AG04450 (cell line): Measurements from ENCODE around the gene CCDC12. TPM values are rescaled to one million over a fixed set of nuclear protein-coding genes. Genes with fewer than 3 reads are reported as not detected.

Experiments used
- CTCF ChIA-PET: fragments of 300-600, 350-600 bp; formaldehyde crosslinking; extraction: SDS; loops from one replicate; lab custom pipeline; 2022; ENCODE audit warnings: antibody characterized with exemption, inconsistent platforms; lab: Charles Lee
- POLR2A ChIA-PET: fragments of 350-600 bp; formaldehyde crosslinking; extraction: SDS; loops from one replicate; lab custom pipeline; 2021; ENCODE audit warnings: antibody characterized with exemption, inconsistent platforms; lab: Yijun Ruan, JAX
- DNase-seq: peaks from one replicate; pipeline ENCODE4 v3.0.0-alpha.2; 2011; ENCODE audit warnings: low read depth, low spot score
- H3K27ac ChIP-seq: one replicate; pipeline ENCODE4 v1.5.1; 2012; ENCODE audit warnings: low read depth, low read length, control low read depth
- H3K27me3 ChIP-seq: one replicate; pipeline ENCODE4 v1.6.0; 2012; ENCODE audit warnings: low read length; ENCODE audit not compliant: control insufficient read depth, insufficient read depth
- H3K4me3 ChIP-seq: 2 replicates; pipeline ENCODE4 v1.5.1; 2011; ENCODE audit warnings: mild to moderate bottlenecking, low read depth, low read length, control low read depth
- H3K9me3 ChIP-seq: 2 replicates; pipeline ENCODE4 v1.5.1; 2012; ENCODE audit warnings: low read length; ENCODE audit not compliant: control insufficient read depth, insufficient read depth
- CTCF ChIP-seq: IDR thresholded peaks from 2 replicates; pipeline ENCODE4 v1.5.1; 2011; ENCODE audit warnings: low read depth, low read length, control low read depth, inconsistent platforms
- polyA plus RNA-seq: library from polyadenylated mRNA; depleted of rRNA; stranded (reverse); fragments of >200 nt; gene quantifications from 2 replicates; pipeline ENCODE4 v1.2.3, GENCODE V29; 2011

Gene CCDC12
- polyA plus RNA-seq, 1 experiment: 18.3 TPM

- Histone ChIP-seq H3K27ac (no peak overlapping the region), H3K27me3 (no peaks in the 10 kb centered on the region), H3K9me3 (no peaks in the 10 kb centered on the region; the same call in 1 of the 2 replicates), H3K4me3 (no peak overlapping the region)
- ChIA-PET CTCF (no interaction called here), POLR2A (interaction anchor here (0.6 kb wide), 1 partner anchor 14 kb away, joined by 3 read pairs; no protein-coding TSS in a partner anchor)
- DNase-seq: no peak
- no peak for TF ChIP-seq CTCF
These were observed 18.5 kb upstream of the CCDC12 start for GRCh38 chr3:46994801-46995731.

- no peak overlapping the region for H3K4me3 ChIP-seq
- no peaks in the 10 kb centered on the region; the same call in 1 of the 2 replicates for H3K9me3 ChIP-seq
- CTCF ChIA-PET: no interaction called here
- H3K27me3 ChIP-seq: no peaks in the 10 kb centered on the region
- no peak for TF ChIP-seq CTCF
- H3K27ac ChIP-seq: no peak overlapping the region
- POLR2A ChIA-PET: no interaction called here
- DNase-seq: no peak
These were observed 17.4 kb upstream of the CCDC12 start for GRCh38 chr3:46993986-46994385.

GRCh38 chr3:46993292-46993691 is 16.7 kb upstream of the CCDC12 start:
- Histone ChIP-seq H3K9me3 (no peaks in the 10 kb centered on the region), H3K4me3 (no peak overlapping the region), H3K27me3 (no peaks in the 10 kb centered on the region), H3K27ac (no peak overlapping the region)
- CTCF ChIA-PET: no interaction called here
- POLR2A ChIA-PET: interaction anchor here (0.5 kb wide), 1 partner anchor 36 kb away, joined by 3 read pairs; no protein-coding TSS in a partner anchor
- DNase-seq: no peak
- no peak for TF ChIP-seq CTCF

GRCh38 chr3:46992231-46992630 is 15.7 kb upstream of the CCDC12 start:
- TF ChIP-seq CTCF: no peak
- no peak for DNase-seq
- H3K9me3 ChIP-seq: no peaks in the 10 kb centered on the region; the same call in 1 of the 2 replicates
- ChIA-PET CTCF (no interaction called here), POLR2A (interaction anchor here (1.0 to 1.6 kb wide), 2 partner anchors 11 to 17 kb away, joined by 3 read pairs; no protein-coding TSS in a partner anchor)
- no peak overlapping the region for H3K27ac ChIP-seq
- no peak overlapping the region for H3K4me3 ChIP-seq
- no peaks in the 10 kb centered on the region for H3K27me3 ChIP-seq
